GDM1 (cell line): Measurements from ENCODE around the gene AHSA1.
"Not testable (repeated sequence)": the region's sequence is repeated elsewhere in the genome, so short reads cannot be mapped to it uniquely, and the experiment has no call there.

Experiments
- DNase-seq: peaks from one replicate; lab custom pipeline; 2025; lab: John Stamatoyannopoulos, UW

Gene AHSA1

DNA sequence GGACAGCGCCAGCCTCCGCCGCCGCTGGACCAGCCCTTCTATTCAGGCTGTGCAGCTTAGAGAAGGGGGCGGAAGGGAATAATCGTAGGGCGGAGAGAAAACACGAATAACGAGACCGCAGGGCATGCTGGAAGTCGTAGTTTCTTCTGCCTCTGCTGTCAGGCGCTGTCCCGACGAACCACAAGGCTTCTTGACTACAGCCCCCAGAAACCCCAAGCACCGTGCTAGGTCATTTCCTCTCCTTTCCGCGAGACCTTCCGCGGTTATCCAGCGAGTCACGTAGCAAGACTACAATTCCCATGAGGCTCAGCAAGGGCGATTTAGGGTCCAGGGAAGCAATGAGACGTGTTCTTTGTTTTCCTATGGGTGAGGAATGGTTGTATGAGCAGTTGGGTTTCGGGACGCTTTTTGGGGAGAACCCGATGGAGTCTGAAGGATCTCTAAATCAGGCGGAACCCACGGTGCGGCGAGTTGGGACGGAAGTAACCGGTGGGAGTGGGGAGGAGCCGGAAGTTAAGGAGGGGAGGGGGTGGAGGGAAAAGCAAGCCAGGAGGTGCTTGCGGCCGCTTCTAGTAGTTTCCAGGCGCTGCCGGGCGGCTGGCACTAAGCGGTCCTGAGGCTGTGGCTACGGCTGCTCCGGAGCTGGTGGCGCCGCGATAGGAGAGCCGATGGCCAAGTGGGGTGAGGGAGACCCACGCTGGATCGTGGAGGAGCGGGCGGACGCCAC is at the start of gene AHSA1, which contains the start of gene VIPAS39:
Gene AHSA1, plus strand, starts transcription at position 572 of the 727 bp plus-strand sequence. Its CDS starts 97 bp downstream, at position 669.
Gene VIPAS39, minus strand, starts transcription at position 80 of the 727 bp plus-strand sequence. CDS start 3,499 bp downstream, outside the sequence.
- DNase-seq = peak; percentile 96

DNA sequence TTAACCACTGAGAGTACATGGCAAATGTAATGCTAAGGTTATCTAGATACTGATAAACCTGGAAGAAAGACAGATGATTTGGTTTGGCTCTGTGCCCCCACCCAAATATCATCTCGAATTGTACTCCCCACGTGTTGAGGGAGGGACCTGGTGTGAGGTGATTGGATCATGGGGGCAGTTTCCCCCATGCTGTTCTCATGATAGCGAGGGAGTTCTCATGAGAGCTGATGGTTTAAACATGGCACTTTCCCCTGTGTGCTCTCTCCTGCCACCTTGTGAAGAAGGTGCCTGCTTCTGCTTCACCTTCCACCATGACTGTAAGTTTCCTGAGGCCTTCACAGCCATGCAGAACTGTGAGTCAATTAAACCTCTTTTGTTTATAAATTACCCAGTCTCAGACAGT is 48.8 kb upstream of the AHSA1 start:
- DNase-seq = no peak

DNA sequence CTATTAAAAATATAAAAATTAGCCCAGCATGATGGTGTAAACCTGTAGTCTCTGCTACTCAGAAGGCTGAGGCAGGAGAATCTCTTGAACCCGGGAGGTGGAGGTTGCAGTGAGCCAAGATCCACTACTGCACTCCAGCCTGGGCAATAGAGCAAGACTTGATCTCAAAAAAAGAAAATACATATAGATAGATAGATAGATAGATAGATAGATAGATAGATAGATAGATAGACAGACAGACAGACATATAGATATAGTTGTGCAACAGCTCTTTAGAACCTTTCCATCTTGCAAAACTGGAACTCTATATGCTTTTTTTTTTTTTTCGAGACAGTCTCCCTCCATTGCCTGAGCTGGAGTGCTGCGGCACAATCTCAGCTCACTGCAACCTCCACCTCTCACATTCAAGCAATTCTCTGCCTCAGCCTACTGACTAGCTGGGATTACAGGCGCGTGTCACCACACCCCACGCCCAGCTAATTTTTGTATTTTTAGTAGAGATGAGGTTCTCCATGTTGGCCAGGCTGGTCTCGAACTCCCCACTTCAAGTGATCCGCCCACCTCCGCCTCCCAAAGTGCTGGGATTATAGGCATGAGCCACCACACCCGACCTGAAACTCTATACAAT is 42.4 kb upstream of the AHSA1 start:
- DNase-seq = not testable (repeated sequence)

DNA sequence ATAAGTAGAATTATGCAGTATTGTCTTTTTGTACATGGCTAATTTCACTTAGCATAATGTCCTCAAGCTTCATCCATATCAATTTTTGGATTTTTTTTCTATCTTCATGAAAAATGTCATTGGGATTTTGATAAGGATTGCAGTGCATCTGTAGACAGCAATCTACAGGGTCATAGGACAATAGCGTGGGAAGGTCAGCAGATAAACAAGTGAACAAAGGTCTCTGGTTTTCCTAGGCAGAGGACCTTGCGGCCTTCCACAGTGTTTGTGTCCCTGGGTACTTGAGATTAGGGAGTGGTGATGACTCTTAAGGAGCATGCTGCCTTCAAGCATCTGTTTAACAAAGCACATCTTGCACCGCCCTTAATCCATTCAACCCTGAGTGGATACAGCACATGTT is 41.8 kb upstream of the AHSA1 start:
- DNase-seq = not testable (repeated sequence)

DNA sequence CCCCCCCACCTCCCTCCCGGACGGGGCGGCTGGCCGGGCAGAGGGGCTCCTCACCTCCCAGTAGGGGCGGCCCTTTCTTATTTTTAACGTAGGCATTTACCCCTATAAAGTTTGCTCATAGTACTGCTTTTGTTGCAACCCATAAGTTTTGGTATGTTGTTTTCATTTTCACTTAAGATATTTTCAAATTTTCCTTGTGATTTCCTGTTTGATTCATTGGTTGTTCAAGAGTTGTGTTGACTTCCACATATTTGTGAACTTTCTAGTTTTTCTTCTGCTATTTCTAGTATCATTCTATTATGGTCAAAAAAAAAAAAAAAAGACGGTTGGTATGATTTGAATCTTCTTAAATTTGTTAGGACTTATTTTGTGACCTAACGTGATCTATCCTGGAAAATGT is 41.1 kb upstream of the AHSA1 start:
- DNase-seq = no peak

DNA sequence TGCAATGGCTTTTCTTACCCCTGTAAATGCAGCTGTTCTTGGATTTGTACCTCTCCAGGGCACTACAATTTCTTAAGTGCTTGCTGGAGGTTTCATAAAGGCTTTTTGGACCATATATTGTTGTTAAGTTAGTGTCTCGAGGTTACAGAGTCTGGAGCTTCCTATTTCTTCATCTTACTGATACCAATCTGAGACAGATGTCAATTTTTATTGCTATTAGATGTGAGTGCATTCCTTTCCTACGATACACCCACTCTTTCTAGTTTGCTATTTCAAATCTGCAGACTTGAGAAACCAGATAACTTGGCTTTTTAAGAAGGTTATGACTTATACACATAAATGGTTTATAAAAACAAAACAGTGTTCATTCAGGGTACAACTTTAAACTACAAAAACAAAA is 36.7 kb upstream of the AHSA1 start:
- DNase-seq = no peak

DNA sequence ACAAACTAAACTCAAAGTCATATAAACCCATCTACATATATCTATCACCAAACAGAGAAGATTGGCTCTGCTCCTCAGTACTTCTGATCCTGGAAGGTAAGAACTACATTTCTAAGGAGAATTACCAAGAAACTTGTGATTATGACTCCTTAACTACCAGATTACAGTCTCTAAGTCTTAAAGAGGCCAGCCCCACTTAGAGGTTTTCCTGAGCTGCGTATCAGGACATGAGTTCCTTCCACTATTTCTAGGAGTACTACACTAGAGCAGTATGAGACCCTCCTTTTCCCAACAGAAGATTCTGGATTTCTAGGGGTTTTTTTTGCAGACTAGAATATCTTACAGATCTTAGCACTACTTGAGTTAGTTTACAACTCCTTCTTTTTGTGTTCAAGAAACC is 34.5 kb upstream of the AHSA1 start, which contains the start of gene NOXRED1:
Gene NOXRED1, minus strand, starts transcription at position 101 of the 400 bp plus-strand sequence. CDS start 634 bp downstream, outside the sequence.
- no peak for DNase-seq

DNA sequence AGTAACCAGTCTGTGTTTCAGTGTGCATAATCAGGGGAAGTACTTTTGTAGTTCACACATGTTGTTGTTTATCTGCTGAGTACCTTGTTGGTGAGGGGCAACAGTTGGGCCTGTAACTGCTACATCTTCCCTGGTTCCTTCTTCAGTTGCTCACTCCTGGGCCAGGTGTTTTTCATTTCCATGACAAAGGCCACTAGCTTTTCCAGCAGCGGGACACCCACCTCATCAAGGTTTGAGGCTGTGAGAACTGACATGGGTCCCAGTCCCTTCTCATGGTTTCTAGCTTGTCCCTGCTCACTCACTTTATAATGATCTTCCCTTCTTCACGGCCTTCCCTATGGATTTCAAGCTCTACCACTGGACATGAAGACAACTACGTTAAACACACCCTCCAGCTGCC is 33.0 kb upstream of the AHSA1 start:
- no peak for DNase-seq

DNA sequence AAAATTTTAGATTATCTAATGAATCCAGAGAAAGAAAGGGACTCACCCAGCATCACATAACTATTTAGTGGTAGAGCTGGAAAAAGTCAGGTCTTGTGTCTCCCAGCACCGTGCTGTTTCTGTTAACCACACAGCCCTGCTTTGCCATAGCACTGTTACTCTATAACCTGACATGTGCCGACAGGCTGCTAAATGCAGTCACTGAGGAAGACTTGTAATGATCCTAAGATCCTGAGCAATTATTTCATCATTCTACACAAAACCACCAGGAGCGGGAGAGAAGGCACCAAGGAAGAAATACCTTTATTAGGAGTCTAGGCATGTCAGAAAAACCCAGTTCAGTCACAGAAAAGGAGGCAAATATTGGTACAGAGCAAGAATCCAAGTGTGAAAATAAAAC is 31.5 kb upstream of the AHSA1 start:
- no peak for DNase-seq

DNA sequence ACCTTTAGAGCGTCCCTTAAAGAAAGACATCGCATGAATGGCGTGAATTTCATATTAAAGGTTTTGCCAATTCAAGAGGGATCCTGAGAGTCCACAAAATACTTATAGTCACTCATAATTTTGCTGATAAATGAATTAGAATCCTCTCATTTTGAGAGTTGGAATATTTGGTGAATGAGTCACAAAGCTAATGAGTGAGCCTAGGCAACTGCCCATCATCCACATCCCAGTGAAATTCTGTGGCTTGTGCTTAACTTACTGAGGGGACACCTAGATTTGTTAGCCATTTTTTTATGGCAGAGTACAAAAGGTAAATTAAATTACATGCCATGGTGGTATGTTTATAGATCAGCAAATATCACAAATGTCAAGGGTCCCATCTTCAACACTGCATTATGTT is 21.9 kb upstream of the AHSA1 start:
- DNase-seq = no peak

DNA sequence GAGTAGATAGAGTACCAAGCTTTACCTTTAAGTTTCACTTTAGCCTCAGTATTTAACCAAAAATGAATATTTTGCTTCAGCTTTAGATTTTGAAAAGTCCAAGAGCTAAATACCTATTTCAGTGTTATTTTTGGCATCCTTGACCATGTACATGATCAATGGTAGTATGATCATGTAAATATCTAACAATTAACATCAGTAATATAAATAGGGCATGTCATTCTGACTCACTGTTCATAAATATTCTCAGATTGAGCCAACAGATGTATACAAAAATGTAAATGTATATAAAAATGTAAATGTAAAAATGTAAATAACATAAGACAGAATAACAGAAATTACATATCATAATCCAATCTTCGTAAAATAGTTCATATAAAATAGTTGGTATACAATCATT is 19.3 kb upstream of the AHSA1 start:
- no peak for DNase-seq

DNA sequence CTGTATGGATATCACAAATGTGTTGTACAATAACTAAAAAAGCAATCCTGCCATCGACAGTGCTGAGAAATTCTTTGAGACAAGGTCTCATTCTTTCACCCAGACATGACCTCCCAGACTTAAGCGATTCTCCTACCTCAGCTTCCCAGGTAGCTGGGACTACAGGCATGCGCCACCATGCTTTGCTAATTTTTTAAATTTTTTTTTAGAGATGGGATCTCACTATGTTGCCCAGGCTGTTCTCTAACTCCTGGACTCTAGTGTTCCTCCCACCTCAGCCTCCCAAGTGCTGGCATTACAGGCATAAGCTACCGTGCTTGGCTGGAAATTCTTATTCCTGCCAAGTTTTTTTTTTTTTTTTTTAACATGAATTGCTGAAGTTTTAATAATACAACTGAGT is 18.0 kb upstream of the AHSA1 start:
- DNase-seq = no peak

DNA sequence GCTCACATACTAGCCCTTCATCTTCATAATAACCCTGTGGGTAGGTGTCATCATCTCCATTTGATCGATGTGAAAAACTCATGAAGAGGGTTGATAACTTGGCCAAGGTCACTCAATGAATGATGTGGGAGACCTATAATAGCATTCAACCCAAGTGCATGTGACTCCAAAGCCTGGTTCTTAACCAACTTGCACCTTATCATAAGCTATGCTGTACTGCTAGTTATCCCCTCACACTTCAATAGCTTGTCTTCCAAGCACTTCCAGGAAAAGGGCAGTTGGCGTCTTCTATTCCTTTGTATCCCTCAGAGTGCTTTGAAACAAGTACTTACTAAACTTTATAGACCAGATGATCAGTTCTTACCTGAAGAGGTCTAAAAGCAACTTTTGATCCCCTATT is 15.7 kb upstream of the AHSA1 start:
- no peak for DNase-seq

DNA sequence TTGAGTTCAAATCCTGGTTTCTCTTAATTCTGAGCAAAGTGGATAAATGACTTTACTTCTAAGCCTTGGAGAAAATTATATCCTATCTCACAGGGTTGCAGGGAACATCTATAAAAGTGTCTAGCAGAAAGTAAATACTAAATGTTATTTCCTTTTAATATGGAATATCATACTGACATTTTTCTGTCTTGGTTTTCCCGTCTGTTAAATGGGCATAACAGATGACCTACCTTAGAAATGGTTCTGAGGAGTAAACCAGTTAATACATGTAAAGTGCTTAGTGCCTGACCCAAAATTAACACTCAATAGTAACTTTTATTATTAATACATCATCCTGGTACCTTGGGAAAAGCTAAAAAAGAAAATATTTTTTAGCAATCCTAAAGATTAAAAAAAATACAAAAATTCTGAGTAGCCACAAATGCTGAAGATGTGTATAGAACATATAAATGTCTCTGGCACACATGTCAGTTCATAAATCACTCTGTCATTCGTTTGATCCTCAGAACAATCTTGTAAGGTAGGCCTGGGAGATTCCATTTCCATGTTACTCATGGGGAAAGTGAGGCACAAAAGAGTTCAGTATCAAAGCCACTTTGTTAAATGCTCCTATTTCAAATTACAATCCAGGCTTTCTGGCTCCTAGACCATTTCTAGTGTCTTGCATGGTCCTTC is 1.8 kb upstream of the AHSA1 start:
- DNase-seq = no peak

DNA sequence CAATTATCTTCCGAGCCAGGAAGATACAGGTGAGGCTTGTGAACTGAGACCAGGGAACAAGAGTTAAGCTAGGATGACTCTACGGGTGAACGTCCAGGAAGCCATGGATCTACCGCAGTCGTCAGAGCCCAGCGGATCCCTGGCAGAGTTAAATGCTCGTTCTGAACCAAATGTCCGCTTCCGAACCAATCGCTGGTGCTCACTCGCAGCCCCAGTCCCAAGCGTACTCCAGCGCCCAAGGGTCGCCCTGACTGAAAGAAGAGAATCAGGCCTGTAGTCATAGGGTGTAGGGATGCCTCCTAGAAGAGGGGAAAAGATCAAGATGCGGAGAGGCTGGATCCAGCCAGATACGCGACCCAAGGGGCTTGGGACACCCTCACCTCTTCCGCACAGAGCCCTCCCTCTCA is 775 bp upstream of the AHSA1 start:
- no peak for DNase-seq

DNA sequence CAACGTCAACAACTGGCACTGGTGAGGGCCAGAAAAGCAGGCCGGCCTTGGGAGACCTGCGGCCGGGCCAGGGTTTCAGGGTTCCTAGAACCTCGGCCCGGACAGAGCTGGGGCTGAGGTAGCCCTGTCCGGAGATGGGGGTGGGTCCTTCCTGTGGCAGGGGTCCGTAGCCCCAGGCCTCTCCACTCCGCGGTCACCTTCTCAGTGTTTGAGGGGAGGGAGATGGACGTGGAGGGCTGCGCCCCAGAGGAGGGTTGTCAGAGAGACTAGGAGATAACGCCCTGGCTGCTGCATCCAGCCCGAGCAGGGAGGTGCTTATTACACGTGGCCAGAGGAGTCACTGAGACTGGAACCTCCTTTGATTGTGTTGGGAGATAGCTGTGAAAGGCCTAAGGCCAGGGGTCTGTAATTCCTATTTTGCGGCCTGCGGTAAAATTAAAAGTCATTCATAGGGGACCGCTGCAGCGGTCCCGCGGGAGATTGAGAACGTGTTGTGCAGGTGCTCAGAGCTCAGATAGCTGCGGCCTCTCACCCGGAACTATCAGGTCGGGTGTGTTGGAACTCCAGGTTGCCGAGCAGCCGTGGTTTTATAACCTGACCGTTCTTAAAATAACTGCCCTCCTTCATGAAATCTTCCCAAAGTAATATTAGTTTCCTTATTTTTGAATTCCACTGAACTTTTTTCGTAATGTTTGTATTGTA is 507 bp downstream of the AHSA1 start:
- no peak for DNase-seq

DNA sequence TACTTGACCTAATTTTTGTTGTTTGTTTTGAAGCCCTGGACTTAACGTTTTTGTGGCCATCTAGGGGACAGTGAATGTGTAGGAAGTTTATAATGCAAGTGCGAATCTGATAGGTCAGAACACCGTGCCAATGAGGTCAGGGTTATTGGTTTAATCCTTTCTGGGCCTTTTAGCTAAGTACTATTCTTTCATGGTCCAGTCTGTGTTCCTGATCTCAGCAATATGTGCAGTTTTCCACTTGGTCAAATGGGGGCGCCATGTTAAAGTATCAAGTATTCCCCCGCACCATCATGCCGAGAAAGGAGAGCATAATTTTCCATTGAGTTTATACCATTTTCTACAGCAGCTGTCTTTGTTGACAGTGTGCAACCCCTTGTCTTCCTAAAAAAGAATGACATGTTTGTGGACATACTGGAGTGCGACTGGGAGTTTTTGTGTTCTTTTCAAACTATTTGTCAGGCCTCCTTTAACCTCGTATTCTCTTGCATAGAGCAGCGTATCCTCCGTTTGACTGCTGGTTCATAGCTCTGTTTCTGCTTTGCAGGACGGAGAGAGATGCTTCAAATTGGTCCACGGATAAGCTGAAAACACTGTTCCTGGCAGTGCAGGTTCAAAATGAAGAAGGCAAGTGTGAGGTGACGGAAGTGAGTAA is 1.3 kb downstream of the AHSA1 start:
- DNase-seq = peak; percentile 58

DNA sequence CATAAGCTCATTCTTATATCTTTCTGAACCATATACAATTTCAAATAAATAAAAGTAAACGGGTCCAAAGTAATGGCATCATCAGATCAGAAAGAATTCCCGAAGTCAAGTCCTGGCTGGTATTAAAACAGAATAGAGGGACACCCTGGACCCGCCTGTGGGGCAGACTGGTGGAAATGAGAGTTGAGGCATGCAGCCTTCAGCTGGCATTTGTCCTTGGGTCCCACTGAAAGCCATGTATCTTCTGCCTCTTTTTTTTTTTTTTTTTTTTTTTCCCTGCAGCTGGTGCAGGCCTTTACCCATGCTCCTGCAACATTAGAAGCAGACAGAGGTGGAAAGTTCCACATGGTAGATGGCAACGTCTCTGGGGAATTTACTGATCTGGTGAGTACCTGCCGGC is 9.9 kb downstream of the AHSA1 start:
- no peak for DNase-seq

DNA sequence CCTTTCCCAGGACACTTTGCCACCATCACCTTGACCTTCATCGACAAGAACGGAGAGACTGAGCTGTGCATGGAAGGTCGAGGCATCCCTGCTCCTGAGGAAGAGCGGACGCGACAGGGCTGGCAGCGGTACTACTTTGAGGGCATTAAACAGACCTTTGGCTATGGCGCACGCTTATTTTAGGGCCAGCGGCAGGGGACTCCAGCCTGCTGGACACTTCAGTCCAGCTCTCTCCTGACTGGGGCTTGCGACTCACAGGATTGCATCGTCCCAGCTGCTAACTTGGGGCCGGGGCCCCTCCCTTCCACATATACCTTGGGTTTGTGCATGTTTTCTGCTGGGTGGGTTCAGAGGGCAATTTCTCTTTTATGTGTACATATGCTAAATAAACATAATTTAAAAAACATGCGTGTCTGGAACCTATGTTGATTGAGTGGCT is 11.2 kb downstream of the AHSA1 start:
- no peak for DNase-seq

DNA sequence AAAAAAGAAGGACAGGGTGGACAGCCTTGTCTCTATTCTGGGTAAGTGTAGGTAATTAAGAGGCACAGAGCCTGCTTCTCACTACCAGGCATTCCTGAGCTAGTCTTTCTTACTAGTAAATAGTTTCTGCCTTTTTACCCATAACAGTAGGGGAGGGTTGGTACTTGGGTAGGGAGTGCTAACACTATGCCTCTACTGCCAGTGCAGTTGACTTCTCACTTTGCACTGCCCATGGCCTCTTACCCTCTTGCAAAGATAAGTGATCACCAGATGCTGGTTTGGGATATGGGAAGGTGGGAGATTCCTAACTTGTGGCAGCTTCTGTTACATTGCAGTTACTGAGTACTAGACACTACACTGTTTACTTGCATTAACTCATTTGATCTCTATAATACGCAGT is 11.6 kb downstream of the AHSA1 start:
- DNase-seq = no peak

DNA sequence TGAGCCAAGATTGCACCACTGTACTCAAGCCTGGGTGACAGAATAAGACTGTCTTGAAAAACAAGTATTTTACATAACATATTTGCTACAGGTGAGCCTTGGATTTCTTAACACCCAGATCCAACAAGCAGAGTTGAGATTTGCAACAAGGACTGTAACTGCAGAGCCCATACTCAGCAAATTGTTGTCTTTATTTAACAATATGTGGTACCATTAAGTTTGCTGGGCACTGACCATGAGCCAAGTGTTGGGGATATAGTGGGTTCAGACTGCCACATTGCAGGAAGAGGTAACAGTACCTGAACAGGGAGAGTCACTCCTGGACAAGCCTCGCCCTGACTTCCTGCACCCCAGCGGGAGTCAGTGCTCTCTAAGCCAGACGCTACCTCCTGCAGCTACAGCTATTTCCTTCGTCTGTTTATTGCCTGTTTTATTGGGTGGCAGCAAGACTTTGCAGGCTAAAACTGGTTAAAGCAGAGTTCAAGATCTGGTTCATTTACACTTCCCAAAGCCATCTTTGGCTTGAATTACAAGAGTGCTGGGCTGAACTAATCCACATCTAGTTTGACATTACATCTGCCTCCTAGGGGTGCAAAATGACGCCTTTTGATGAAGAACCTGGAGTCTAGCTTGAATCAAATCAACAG is 12.5 kb downstream of the AHSA1 start:
- DNase-seq = no peak
